K562 (cell line): ENCODE data around the gene IGFBP4. TPM values are rescaled to one million over a fixed set of nuclear protein-coding genes. Genes with fewer than 3 reads are reported as not detected.

Source experiments
- ADNP ChIP-seq: fragments of 200-800 bp; sonication (Bioruptor generic); IDR thresholded peaks from 2 replicates; pipeline ENCODE4 v1.6.1; 2016; ENCODE audit warnings: missing genetic modification characterization, missing compliant biosample characterization
- BRF1 ChIP-seq: IDR thresholded peaks from 3 replicates; pipeline ENCODE4 v1.6.1; 2011; ENCODE audit warnings: borderline replicate concordance, mild to moderate bottlenecking; ENCODE audit not compliant: insufficient read length; ENCODE audit errors: extremely low read depth
- CBX2 ChIP-seq: fragments of 200-600 bp; sonication (generic); IDR thresholded peaks from one replicate; pipeline ENCODE4 v1.6.1; 2012; ENCODE audit warnings: mild to moderate bottlenecking, low read length, inconsistent platforms; ENCODE audit not compliant: insufficient read depth, poor library complexity, severe bottlenecking
- EZH2 ChIP-seq: IDR thresholded peaks from 2 replicates; pipeline ENCODE4 v1.6.1; 2012; ENCODE audit warnings: low read depth, mild to moderate bottlenecking, inconsistent platforms, low read length, borderline replicate concordance
- KLF1 ChIP-seq: fragments of 450-650 bp; IDR thresholded peaks from 2 replicates; pipeline ENCODE4 v1.6.1; 2016; ENCODE audit warnings: missing genetic modification characterization, missing compliant biosample characterization
- NCOA1 ChIP-seq: fragments of 450-650 bp; IDR thresholded peaks from 2 replicates; pipeline ENCODE4 v1.6.1; 2016; ENCODE audit warnings: low read depth
- NEUROD1 ChIP-seq: fragments of 150-350 bp; IDR thresholded peaks from 2 replicates; pipeline ENCODE4 v1.6.1; 2014; ENCODE audit warnings: borderline replicate concordance, low read length, low read depth; ENCODE audit not compliant: partially characterized antibody
- POLR2B ChIP-seq: fragments of 450-650 bp; IDR thresholded peaks from 2 replicates; pipeline ENCODE4 v1.6.1; 2018; ENCODE audit warnings: low read depth; ENCODE audit not compliant: partially characterized antibody
- SMC3 ChIP-seq: conservative IDR thresholded peaks from 2 replicates; pipeline ENCODE4 v1.6.1; 2011; ENCODE audit warnings: low read depth, low read length, improper control_type of control experiment; ENCODE audit not compliant: insufficient read depth
- TAF7 ChIP-seq: fragments of 450-650 bp; IDR thresholded peaks from 2 replicates; pipeline ENCODE4 v1.6.1; 2016; ENCODE audit warnings: missing genetic modification characterization, missing compliant biosample characterization
- ZBTB40 ChIP-seq, 2 experiments: fragments of 450-650 bp in 1 of 2; sonication (generic) in 1 of 2; formaldehyde crosslinking in 1 of 2; IDR thresholded peaks; 2 replicates each; pipeline versions ENCODE4 v1.7.1 to v1.9.0; 2016 to 2022; ENCODE audit warnings: inconsistent platforms in 1 of 2, mild to moderate bottlenecking in 1 of 2, missing genetic modification reagents in 1 of 2
- ZMIZ1 ChIP-seq, 2 experiments: fragments of 150-350 bp in 1 of 2; IDR thresholded peaks; 2 replicates each; pipeline ENCODE4 v1.6.1; 2012 to 2016; ENCODE audit warnings: low read depth in 2 of 2, low read length in 2 of 2, mild to moderate bottlenecking in 1 of 2, moderate library complexity in 1 of 2
- ZNF3 ChIP-seq: fragments of 250-450 bp; sonication (Bioruptor Pico); IDR thresholded peaks from 2 replicates; pipeline ENCODE4 v1.5.0; 2021; ENCODE audit warnings: mild to moderate bottlenecking, moderate library complexity
- ZNF589 ChIP-seq: fragments of 200-800 bp; sonication (Bioruptor generic); IDR thresholded peaks from 2 replicates; pipeline ENCODE4 v1.6.1; 2016; ENCODE audit warnings: low read depth, missing genetic modification characterization, missing compliant biosample characterization
- ZNF778 ChIP-seq: fragments of 450-650 bp; formaldehyde crosslinking; IDR thresholded peaks from 2 replicates; pipeline ENCODE4 v1.4.0; 2020; ENCODE audit warnings: mild to moderate bottlenecking, moderate library complexity
- polyA plus RNA-seq, 8 experiments: library from polyadenylated mRNA; depleted of rRNA in 4 of 8; stranded (reverse) in 5 of 8; unstranded in 3 of 8; fragments of >200 nt; fragmentation: Nextera tagmentation in 2 of 8; fragmentation: Illumina TruSeq in 1 of 8; extraction: Ambion mirVana in 2 of 8; extraction: Trizol in 1 of 8; gene quantifications; 2 replicates each; pipeline versions ENCODE4 v1.2.1 to v1.2.3, GENCODE V29; 2011 to 2014; ENCODE audit warnings: inconsistent platforms in 1 of 8, missing spikeins in 1 of 8
- total RNA-seq, 7 experiments: library from RNA; depleted of rRNA in 6 of 7; stranded (reverse); fragments of >200 nt in 6 of 7; fragmentation: Illumina TruSeq in 2 of 7; extraction: Trizol in 2 of 7; gene quantifications; 2 replicates each; pipeline versions ENCODE4 v1.2.1 to v1.2.3, GENCODE V29; 2011 to 2021; ENCODE audit warnings: low replicate concordance in 1 of 7

Gene IGFBP4
- total and polyA plus RNA-seq, 9 of the 15 experiments (the other 6 are each of a cell fraction or from before 2014, with no cell fraction given), result 8.8 to 99.8 (median 18.6) TPM

GRCh38 chr17:40437095-40437732 is 6.0 kb upstream of the IGFBP4 start (continued):
- TF ChIP-seq ZMIZ1 (IDR thresholded peaks at IDR 0.05; ENCODE audit: low read depth in 2 of 2, low read length in 2 of 2), result no peak
- no peak for TF ChIP-seq TAF7
- TF ChIP-seq KLF1 (tag), result no peak
- TF ChIP-seq CBX2, result no peak
- peak; percentile 70; the same call in 1 of the 2 replicates for TF ChIP-seq ZNF589 (CRISPR knock-in tag)
- TF ChIP-seq ADNP (tag), result 0 out of 2 replicates have a peak, but pooled peaks have one; percentile 62
- 0 out of 2 replicates have a peak, but pooled peaks have one; percentile 25 for TF ChIP-seq ZBTB40 (IDR thresholded peaks at IDR 0.05)
- no peak for TF ChIP-seq ZBTB40 (CRISPR knock-in tag; IDR thresholded peaks at IDR 0.05)
- TF ChIP-seq ZNF3, result no peak
- TF ChIP-seq NEUROD1, result no peak
- TF ChIP-seq EZH2, result no peak
- no peak for TF ChIP-seq POLR2B
- no peak for TF ChIP-seq BRF1
- TF ChIP-seq NCOA1, result no peak
- TF ChIP-seq SMC3, result no peak
- no peak for TF ChIP-seq ZNF778 (CRISPR knock-in tag)
